ENCODE results near the gene PSMB8.

DNA sequence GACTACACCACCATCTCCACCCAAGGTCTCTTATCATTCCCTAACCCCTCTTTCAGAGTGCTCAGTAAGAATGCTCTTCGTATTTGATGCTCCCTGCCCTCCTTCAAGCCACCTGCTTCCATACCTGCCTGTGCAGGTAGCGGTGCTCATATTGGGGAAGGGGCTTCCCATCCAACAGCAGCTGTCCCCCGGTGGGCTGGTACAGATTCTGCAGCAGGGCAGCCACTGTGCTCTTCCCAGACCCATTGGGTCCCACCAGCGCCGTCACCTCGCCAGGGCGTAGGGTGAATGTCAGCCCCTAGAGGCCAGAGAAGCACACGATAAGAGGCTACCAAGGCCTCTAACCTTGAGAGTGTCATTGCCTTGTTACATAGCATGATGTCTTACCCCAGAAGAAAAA lies 3.9 kb upstream of the PSMB8 start:
- no peak for TF ChIP-seq CTCF (IDR thresholded peaks at IDR 0.05)
- no peak for TF ChIP-seq POLR2A (IDR thresholded peaks at IDR 0.05)

All from testis (tissue), 2 donors.